Measurements from ENCODE around the gene PYURF.
"Not testable (repeated sequence)": the region's sequence is repeated elsewhere in the genome, so short reads cannot be mapped to it uniquely, and the experiment has no call there.

PYURF gene, protein sequence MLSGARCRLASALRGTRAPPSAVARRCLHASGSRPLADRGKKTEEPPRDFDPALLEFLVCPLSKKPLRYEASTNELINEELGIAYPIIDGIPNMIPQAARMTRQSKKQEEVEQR

DNA sequence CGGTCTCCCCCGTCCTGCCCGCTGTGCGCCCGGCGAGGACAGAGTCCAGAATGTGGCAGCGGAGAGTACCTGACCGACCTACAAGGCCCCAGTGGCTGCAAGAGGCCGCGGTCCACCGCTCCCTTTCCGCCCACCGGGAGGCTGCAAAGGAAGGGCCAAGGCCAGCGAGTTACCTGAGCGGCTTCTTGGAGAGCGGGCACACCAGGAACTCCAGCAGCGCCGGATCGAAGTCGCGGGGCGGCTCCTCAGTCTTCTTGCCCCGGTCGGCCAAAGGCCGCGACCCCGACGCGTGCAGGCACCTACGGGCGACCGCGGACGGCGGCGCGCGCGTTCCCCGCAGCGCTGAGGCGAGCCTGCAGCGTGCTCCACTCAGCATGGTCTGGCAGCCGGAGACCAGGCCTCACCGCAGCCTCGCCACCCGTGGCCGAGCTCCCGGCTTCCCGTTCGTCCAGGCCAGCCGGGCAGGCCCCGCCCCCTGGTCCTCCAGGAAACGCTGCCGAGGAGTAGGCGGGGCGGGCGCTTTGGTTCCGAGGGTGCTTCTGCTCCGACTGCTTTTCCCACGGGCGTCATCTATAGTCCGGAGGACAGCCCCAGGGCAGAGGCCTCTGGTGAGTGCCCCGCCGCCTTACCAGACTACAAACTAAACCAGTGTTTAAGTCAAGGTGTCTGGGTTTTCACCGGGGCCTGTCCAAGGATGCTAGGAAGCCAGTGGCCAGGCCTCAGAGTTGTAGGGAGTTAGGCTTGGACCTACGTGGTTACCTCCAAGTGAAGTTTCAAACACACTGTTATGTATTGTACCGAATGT is at the start of gene PYURF:
Gene PYURF (minus strand): TSS at position 452 of the 805 bp plus-strand sequence. CDS start 76 bp downstream, at position 376.
- peak; percentile 41 for DNase-seq (ENCODE audit: low read depth, low spot score)
- H3K27ac ChIP-seq = peak within 1 kb of the TSS; percentile 66

DNA sequence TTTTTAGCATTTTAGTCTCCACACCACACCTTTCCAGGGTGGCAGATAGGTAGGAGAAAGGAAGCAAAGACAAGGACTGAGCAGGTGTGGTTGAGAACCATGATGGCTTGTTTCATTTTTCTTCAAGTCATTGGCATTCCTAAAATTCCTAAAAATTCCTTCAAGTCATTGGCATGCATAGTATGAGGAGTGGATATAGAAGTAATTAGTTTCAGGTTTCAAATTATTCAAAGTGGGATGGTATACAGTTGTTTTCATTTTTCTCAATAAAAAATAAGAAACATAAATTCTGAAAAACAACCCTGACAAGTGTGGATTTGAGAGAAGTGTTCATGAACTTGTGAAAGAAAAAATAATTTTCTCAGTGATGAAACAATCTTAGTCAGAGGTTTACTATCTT is 46.4 kb upstream of the PYURF start:
- DNase-seq (ENCODE audit: low read depth, low spot score) = no peak
- no peak overlapping the region for H3K27ac ChIP-seq

DNA sequence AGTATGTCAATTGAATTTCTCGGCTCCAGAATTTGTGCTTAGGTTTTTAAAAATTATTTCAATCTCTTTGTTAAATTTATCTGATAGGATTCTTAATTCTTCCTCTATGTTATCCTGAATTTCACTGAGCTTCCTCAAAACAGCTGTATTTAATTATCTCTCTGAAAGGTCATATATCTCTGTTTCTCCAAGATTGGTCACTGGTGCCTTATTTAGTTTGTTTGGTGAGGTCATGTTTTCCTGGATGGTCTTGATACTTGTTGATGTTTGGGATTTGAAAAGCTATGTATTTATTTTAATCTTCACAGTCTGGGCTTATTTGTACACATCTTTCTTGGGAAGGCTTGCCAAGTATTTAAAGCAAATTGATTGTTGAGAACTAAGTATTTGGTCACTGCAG is 44.0 kb upstream of the PYURF start:
- H3K27ac ChIP-seq = no peak overlapping the region
- no peak for DNase-seq (ENCODE audit: low read depth, low spot score)

DNA sequence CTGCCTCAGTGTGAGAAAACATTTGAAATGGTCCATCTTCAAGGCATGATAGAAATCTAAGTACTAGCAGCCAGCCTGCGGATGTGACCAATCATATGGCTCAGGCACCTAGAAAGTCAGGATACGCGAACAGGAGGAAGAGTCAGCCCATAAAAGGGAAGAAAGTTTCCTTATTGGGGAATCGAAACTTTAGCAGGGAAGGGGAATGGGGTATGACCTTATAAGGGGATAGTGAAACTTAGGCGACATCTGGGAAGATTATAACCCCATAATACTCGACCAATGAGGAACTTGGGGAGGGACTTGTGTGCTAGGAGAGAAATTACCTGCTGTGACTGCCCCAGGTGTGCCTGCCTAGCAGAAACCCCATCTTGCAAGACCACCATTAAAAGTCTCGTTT is 26.2 kb upstream of the PYURF start:
- no peak for DNase-seq (ENCODE audit: low read depth, low spot score)
- H3K27ac ChIP-seq = no peak overlapping the region

DNA sequence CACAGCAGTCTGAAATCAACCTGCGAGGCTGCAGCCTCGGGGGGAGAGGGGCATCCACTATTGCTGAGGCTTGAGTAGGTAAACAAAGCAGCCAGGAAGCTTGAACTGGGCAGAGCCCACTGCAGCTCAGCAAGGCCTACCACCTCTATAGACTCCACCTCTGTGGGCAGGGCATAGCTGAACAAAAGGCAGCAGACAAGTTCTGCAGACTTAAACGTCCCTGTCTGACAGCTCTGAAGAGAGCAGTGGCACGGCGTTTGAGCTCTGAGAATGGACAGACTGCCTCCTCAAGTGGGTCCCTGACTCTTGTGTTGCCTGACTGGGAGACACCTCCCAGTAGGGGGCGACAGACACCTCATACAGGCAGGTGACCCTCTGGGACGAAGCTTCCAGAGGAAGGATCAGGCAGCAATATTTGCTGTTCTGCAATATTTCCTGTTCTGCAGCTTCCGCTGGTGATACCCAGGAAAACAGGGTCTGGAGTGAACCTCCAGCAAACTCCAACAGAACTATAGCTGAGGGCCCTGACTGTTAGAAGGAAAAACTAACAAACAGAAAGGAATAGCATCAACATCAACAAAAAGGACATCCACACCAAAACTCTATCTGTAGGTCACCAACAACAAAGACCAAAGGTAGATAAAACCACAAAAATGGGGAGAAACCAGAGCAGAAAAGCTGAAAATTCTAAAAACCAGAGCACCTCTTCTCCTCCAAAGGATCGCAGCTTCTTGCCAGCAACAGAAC is 15.9 kb upstream of the PYURF start:
- H3K27ac ChIP-seq; DNase-seq (ENCODE audit: low read depth, low spot score): not testable (repeated sequence)

DNA sequence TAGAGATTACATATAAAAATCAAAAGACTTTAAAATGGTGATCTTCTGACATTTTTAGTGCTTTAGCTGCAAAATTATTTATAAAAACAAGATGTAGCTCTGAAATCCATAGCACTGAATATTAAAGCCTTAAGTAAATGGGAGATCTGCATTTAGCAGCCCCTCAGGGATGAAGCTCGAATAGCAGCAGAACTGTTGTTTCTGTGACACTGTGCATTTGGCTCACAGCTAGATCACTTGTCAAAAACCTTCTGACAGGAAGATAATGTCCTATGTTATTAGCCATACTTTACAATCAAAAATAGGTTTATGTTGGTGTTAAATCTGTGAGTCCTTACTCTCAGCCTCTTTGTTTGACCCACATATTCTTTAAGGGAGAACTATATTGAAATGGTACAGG is 14.1 kb upstream of the PYURF start:
- DNase-seq (ENCODE audit: low read depth, low spot score) = no peak
- no peak overlapping the region for H3K27ac ChIP-seq

DNA sequence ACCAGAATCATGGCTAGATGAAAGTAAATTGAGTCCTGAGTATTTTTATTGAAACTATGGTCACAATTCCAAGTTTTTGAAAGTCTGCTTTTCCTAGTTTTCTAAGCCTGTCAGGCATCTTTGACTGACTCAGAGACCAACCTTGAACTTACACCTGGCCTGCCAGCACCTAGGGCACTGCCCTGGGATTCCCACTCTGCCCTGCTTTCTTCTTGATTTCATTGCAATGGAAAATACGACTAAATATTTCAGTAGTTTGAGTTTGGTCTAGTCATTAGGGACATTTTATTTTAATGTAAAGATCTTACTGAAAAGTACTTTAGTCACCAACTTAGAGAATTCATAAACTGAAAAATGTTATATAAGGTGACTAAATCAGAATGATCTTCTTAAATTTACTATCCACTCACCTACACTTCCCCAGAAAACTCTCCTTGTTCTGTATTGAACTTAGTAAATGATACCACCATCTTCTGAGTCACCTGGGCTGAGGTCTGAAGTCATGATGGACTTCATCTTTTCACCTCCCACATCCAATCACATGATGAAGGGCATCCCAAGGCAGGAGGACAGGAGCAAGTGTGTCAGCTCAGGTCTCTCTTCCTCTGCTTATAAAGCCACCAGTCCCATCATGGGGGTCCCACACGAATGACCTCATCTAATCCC is 11.6 kb upstream of the PYURF start:
- H3K27ac ChIP-seq = peak overlapping the region; percentile 96
- no peak for DNase-seq (ENCODE audit: low read depth, low spot score)

DNA sequence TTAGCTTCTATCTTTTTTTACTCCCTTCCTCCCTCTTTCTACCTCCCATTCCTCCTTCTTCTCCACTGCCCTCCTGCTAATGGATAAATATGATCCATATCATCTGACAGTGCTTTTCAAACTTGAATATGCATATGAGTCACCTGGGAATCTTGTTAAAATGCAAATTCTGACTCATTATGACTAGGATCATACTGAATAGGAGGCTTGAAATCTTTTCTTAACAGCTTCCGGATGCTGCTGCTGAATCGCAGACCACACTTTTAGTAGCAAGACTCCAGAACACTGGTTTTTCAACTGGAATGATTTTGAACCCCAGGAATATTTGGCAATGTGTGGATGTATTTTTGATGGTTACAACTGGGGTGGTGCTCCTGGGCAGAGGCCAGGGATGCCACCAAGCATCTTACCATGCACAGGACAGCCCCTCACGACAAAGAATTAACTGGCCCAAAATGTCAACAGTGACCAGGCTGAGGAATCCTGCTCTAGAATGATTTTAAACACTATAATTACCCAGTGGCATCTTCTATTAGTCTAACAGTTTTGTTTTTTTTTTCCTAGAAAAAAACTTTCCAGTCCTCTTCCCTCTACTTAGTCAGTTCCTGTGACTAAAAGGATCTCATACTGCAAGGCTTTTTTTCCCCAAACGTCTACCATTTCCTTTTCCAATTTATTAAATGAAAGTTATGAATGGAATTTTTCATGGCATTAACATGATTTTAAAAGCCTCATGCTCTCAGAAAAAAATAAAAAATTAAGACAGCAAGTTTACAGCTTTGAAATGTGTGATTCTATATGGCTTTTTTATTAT is 10.6 kb upstream of the PYURF start:
- peak overlapping the region; percentile 96 for H3K27ac ChIP-seq
- DNase-seq (ENCODE audit: low read depth, low spot score) = peak; percentile 76

DNA sequence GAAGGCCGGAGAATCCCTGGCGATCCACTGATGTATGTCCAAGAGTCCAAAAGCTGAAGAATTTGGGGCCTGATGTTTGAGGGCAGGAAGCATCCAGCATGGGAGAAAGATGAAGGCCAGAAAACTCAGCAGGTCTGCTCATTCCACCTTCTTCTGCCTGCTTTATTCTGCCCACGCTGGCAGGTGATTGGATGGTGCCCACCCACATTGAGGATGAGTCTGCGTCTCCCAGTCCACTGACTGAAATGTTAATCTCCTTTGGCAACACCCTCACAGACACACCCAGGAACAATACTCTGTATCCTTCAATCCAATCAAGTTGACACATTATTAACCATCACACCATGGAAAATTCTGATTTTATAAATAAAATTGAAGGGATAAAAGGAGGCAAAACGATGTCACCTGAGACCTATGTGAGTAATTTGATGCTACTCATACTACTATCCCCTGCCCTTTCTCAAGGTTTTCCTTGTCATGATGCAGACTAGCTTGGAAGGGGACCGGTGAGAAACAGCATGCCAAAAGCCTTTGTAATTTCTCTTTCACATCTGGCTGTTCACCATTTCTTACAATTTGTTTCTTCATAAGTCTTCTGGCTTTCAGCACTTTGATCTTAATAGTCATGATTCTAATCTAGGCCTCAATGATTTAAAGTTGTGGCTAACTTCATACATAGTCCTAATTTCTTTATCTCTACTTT is 9.7 kb upstream of the PYURF start:
- H3K27ac ChIP-seq = peak overlapping the region; percentile 96
- no peak for DNase-seq (ENCODE audit: low read depth, low spot score)

DNA sequence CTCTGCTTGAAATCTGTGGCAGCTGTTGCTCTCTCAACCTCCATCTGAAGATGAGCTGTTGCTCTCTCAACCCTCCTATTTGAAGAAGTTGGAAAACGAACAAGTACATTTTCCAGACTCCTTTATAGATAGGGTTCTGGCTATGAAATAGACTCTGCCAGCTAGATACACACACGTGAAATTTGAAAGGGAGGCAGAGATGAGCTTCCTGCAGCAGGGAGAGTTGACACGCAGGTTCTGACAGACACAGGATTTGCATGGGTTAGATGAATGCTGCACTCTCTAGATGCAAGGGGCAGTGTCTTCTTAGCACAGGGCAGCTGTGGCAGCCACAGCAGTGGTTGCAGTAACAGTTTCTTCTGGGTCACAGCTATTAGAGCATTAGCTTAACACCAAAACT is 8.0 kb upstream of the PYURF start:
- no peak overlapping the region for H3K27ac ChIP-seq
- DNase-seq (ENCODE audit: low read depth, low spot score) = no peak

DNA sequence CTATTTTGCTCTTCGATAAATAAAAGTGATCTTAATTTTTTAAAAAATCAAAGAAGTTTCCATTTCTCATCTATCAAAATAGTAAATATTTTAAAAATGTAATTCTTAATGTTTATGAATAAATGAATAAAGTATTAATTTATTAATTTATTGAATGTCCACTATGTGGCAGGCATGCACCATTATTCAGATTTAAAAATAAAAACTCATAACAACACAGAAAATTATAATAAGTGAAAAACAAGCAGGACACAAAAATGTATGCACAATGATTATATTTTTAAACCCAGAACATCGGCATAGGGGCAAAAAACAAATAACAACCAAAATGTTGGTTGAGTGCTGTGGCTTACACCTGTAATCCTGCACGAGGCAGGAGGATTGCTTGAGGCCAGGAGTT is 5.3 kb upstream of the PYURF start:
- no peak overlapping the region for H3K27ac ChIP-seq
- no peak for DNase-seq (ENCODE audit: low read depth, low spot score)

DNA sequence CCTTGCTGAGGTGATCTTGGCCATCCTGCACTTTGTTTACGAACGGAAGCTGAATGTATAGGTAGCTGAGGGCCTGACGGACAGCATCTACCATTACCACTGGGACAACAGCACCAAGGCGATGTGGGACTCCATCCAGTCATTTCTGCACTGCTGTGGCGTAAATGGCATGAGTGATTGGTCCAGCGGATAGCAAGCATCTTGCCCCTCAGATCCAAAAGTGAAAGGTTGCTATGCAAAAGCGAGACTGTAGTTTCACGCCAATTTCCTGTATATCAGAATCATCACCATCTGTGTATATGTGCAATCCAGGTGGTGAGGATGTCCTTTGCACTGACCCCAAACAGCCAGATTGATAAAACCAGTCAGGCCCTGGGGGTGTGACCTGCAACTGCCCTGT is 4.2 kb upstream of the PYURF start:
- H3K27ac ChIP-seq = no peak overlapping the region
- no peak for DNase-seq (ENCODE audit: low read depth, low spot score)

DNA sequence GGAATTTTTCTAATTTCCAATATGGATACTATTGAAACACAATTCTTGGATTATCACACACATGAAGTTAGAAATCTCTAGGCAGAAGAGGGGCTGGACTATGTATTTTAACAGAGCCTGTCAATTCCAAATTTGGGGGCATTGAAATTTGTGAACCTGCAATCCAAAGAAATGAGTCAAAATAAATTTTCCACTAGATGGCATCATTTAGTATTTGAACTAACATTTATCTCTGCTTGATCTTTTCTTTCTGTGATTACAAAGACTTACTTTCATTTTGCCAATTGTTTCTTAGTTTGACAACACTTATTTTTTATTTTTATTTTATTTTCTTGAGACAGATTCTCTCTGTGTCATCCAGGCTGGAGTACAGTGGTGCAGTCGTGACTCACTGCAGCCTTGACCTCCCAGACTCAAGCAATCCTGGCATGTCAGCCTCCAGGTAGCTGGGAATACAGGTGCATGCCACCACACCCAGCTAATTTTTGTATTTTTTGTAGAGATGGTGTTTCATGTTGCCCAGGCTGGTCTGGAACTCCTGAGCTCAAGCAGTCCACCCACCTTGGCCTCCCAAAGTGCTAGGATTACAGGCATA is 2.7 kb upstream of the PYURF start:
- DNase-seq (ENCODE audit: low read depth, low spot score) = peak; percentile 18
- H3K27ac ChIP-seq = no peak overlapping the region

DNA sequence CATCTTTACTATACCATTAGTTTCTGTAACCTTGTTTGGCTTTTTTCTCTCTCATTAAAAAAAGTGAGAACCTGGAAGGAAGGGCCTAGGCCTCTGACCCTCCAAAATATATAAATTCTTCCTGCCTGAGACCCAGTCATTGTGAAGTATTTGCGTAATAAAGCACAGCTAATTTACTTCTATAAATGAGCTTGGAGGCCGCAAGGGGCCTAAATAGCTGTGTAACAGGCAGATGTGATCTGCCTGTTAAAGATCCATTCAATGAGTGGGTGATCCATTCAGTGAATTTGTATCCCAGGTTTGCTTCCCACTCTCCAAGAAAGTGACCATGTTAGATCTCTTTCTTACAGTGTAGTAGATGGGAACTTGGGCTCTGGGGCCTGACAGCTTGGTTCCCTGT is 595 bp upstream of the PYURF start:
- no peak for DNase-seq (ENCODE audit: low read depth, low spot score)

DNA sequence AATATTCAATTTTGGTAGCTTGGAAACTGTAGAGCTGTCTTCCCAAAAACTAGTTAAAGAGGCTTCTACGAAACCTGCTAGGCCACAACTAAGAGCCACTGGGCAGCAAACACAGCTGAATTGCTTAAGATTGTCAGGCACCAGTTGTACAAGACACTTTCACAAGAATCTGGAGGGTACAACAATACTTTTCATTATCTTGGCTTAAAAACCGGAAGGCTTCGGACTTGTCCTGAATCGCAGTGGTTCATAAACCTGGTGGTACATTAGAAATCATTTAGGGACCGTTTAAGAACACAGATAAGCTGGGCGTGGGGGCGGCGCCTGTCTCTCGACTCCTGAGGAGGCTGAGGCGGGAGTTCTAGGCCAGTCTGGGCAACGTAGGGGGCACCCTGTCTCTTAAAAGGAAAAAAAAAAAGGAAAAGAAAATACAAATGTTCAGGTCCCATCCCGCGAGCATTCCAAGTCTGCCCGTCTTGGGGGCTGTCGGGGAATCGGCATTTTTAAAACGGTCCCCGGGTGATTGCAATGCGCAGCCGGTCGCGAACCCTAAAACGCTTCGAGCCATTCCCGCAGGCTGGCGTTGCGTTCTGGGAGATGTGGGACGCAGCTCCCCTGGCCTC is 763 bp downstream of the PYURF start:
- DNase-seq (ENCODE audit: low read depth, low spot score) = no peak
- peak overlapping the region; percentile 66 for H3K27ac ChIP-seq

More for the DNA sequence above, 595 bp upstream of the PYURF start:
- H3K27ac ChIP-seq = peak overlapping the region; percentile 66

DNA sequence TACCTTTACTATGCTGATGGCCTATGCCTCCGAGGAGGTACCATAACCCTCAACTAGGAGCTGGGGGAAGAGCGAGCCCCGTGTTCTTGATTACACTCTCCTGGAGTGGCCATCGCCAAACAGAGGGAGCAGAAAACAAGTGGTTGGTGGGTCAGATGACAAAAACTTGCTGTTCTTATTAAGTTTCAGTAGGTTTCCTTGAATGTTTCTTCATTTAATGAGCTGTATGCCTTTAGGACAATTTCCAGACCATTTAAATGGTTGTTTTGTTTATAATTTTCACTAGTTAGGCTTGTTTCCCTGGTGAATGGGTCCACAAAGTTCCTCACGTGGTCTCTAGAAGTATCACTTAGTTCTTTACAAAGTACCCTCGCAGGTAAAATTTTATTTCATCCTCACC is 4.7 kb downstream of the PYURF start:
- no peak for DNase-seq (ENCODE audit: low read depth, low spot score)
- H3K27ac ChIP-seq = no peak overlapping the region

DNA sequence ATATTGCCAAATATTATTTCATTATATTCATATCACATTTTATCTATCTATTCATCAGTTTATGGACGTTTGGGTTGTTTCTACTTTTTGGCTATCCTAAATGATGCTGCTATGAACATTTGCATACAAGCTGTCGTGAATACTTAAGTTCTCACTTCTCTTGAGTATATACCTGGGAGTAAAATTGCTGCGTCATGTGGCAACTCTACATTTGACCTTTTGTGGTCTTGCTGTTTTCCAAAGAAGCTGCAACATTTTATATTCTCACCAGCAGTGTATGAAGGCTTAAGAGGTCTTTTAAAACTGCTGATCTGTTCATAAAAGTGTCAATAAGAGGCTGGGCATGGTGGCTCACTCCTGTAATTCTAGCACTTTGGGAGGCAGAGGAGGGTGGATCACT is 5.8 kb downstream of the PYURF start:
- no peak for DNase-seq (ENCODE audit: low read depth, low spot score)
- H3K27ac ChIP-seq = no peak overlapping the region

DNA sequence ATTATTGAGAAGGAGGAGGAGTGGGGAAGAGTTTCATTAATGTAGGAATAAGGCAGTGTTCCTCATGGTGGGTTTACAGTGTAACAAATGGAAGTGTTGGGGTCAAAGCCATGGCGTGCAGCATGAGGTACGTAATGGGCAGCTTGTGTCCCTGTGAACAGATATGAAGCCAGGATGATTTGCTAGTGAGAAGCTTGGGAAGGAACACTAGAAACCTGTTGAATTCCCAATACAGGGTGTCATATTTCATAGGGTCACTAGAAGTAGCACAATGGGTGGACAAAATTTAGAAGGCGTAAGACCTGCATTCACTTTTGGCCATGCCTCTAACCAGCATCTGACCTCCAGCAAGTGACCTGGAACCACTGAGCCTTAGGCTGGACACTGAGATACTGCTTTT is 6.8 kb downstream of the PYURF start:
- no peak for DNase-seq (ENCODE audit: low read depth, low spot score)
- H3K27ac ChIP-seq = no peak overlapping the region
